ENCODE results near the gene CRKL.
"Not testable (repeated sequence)": the region's sequence is repeated elsewhere in the genome, so short reads cannot be mapped to it uniquely, and the experiment has no call there.

Gene CRKL

DNA sequence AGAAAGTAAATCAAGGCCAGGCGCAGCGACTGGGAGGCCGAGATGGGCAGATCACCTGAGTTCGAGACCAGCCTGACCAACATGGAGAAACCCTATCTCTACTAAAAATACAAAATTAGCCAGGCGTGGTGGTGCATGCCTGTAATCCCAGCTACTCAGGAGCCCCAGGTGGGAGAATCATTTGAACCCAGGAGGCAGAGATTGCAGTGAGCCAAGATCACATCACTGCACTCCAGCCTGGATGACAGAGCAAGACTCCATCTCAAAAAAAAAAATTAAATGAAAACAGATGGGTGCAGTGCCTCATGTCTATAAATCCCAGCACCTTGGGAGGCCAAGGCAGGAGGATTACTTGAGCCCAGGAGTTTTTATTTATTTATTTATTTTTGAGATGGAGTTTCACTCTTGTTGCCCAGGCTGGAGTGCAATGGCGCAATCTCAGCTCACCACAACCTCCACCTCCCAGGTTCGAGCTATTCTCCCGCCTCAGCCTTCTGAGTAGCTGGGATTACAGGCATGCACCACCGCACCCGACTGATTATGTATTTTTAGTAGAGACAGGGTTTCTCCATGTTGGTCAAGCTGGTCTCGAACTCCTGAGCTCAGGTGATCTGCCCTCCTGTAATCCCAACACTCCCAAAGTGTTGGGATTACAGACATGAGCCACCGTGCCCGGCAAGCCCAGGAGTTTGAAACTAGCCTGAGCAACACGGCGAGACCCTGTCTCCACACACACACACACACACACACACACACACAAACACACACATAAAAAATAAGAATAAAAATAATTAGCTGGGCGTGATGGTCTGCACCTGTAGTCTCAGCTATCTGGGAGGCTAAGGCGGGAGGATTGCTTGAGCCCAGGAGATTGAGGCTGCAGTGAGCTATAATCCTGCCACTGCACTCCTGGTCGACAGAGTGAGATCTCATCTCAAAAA is 15.8 kb upstream of the CRKL start:
- not testable (repeated sequence) for DNase-seq

- no peak for DNase-seq
These were observed 14.1 kb upstream of the CRKL start for GRCh38 chr22:20903093-20903492.

- no peak for DNase-seq
These were observed 12.9 kb upstream of the CRKL start for GRCh38 chr22:20904008-20904979.

DNA sequence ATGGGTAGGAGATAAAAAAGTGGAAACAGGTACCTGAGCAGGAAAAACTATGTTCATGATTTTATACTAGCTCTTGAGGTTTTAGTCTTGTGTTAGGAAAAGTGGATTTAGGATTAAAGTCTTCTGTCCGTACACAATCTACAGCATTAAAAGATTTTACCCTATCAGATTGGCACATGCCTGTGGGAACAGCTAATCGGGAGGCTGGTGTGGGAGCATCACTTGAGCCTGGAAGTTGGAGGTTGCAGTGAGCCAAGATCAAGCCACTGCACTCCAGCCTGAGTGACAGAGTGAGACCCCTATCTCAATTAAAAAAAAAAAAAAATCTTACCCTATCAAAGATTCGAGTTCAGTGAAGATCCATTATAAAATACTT is 12.2 kb upstream of the CRKL start:
- no peak for DNase-seq

- DNase-seq, result no peak
These were observed 11.5 kb upstream of the CRKL start for GRCh38 chr22:20905415-20906386.

DNA sequence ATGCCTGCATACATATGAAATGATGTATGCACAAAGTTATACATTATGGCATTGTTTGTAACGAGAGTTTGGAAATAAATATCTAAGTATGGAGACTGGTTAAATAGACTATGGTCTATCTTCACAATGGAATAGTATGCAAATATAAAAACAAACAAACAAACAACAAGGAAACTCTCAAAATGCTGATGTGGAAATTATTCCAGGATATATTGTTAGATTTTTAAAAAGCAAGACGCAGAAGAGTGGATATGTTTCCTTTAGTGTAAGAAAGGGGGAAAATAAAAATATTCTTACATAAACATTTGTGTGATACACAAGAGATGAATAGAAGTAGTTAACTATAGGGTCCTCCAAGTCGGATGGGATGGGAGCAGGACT is 10.8 kb upstream of the CRKL start:
- DNase-seq, result no peak

DNA sequence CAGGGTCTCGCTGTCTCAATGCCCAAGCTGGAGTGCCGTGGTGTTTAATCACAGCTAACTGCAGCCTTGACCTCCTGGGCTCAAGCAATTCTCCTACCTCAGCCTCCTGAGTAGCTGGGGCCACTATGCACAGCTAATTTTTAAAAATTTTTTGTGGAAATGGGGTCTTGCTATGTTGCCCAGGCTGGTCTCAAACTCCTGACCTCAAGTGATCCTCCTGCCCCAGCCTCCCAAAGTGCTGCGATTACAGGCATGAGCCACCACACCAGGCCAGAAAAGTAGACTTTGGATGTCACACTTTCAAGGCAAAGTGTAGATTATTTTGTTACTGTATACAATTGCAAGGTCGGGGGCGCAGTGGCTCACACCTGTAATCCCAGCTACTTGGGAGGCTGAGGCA is 8.5 kb upstream of the CRKL start:
- not testable (repeated sequence) for DNase-seq

DNA sequence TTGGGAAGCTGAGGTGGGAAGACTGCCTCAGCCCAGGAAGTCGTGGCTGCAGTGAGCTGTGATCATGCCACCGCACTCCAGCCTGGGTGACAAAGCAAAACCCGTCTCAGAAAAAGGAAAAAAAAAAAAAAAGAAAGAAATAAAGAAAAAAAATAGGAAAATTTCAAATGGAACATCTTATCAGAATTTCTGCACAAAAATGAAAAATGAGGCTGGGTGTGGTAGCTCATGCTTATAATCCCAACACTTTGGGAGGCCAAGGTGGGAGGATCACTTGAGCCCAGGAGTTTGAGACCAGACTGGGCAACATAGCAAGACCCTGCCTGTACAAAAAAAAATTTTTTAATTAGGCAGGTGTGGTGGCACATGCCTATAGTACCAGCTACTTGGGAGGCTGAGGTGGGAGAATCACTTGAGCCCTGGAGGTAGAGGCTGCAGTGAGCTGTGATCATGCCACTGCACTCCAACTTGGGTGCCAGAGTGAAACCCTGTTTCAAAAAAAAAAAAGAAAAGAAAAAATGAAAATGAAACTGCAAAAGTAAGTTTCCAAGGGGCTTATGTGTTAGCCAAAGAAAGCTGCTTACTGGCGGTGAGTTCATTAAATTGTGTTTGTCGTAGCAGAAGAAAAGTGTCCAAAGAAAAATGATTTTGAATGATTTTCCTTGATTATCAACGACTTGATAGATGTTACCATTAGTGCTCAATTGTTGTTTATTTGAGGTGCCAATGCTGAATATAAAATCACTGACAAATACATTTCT is 7.5 kb upstream of the CRKL start:
- no peak for DNase-seq

DNA sequence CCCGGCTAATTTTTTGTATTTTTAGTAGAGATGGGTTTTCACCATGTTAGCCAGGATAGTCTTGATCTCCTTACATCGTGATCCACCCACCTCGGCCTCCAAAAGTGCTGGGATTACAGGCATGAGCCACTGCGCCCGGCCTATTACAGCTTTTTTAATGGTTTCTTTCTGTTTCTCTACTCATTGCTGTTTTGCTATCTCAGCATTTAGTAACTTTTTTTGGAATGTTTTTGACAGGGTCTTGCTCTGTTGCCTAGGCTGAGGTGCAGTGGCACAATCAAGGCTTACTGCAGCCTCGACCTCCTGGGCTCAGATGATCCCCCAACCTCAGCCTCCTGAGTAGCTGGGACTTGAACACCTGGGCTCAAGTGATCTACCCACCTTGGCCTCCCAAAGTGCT is 4.7 kb upstream of the CRKL start:
- no peak for DNase-seq

DNA sequence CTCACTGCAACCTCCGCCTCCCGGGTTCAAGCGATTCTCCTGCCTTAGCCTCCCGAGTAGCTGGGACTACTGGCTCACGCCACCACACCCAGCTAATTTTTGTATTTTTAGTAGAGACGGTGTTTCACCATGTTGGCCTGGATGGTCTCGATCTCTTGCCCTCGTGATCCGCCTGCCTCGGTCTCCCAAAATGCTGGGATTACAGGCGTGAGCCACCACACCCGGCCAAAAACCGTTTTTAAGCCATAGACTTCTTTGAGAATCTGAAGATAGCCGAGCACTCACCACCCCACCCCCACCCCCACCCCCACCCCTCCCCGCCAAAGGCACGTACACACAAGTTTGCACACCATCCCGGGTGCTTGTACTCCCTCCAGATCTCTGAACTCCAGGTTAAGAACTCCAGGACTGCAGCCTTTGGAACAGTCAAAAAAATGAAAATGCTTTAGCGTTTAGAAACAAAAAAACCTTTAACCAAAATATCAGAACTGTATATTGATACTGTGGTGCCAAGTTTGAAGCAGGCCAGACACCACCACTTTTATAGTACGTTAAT is 1.5 kb downstream of the CRKL start:
- no peak for DNase-seq

DNA sequence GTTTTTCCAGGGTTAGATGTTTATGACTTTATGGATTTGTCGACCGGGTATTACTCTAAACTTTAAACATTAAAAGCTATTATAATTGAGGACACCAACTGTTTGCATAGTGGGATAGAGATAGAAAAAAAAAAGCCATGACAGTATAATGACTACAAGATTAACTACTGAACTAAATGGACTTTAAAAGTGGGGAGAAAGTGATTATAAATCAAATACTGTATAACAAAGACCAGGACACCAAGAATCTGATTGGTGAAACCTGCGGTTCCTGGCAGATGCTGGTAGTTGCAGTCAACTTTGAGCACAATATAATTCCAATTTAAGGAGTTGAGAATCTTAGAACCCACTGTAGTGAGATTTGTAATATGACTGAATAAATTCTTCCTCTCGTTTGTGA is 2.5 kb downstream of the CRKL start:
- no peak for DNase-seq

DNA sequence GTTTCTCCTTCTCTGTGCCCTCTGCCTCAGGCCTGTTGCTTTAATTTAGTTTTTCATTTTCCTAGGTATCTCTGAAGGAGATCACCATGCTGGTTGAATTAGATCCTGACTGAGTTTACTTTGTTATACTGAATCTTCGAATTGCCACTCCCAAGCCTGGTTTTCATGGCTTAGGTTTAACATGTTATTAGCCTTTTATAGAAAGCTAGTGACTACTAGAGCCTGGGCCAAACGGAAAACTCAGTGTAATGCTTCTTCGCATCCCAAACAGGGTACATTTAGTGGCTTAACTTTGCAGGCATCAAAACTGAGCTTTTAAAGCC is 3.6 kb downstream of the CRKL start:
- DNase-seq, result no peak

GRCh38 chr22:20922141-20922751 is 5.0 kb downstream of the CRKL start:
- DNase-seq, result no peak

- DNase-seq, result no peak
These were observed 9.0 kb downstream of the CRKL start for GRCh38 chr22:20926243-20926642.

DNA sequence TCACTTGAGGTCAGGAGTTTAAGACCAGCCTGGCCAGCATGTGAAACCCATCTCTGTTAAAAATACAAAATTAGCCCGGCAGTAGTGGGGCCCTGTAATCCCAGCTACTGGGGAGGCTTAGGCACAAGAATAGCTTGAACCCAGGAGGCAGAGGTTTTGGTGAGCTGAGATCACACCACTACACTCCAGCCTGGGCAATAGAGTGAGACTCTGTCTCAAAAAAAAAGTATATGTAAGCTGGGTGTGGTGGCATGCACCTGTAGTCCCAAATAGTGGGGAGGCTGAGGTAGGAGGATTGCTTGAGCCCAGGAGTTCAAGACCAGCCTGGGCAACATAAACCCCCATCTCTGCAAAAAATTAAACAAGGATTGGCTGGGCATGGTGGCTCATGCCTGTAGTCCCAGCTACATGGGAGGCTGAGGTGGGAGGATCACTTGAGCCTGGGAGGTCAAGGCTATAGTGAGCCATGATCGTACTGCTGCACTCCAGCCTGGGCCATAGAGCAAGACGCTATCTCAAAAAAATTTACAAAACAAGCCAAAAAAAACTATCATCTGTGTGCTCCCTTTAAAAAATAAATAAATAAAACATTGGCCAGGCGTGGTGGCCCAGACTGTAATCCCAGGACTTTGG is 10.8 kb downstream of the CRKL start:
- DNase-seq, result no peak

- no peak for DNase-seq
These were observed 11.4 kb downstream of the CRKL start for GRCh38 chr22:20928573-20928967.

GRCh38 chr22:20930004-20930403 is 12.8 kb downstream of the CRKL start:
- DNase-seq, result no peak

DNA sequence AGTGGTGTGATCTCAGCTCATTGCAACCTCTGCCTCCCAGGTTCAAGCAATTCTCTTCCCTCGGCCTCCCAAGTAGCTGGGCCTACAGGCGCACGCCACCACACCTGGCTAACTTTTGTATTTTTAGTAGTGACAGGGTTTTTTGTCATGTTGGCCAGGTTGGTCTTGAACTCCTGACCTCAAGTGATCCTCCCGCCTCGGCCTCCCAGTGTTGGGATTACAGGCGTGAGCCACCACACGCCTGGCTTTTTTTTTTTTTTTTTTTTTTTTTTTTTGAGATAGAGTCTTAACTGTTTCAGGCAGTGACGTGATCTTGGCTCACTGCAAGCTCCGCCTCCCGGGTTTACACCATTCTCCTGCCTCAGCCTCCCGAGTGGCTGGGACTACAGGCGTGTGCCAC is 13.2 kb downstream of the CRKL start:
- DNase-seq, result not testable (repeated sequence)

DNA sequence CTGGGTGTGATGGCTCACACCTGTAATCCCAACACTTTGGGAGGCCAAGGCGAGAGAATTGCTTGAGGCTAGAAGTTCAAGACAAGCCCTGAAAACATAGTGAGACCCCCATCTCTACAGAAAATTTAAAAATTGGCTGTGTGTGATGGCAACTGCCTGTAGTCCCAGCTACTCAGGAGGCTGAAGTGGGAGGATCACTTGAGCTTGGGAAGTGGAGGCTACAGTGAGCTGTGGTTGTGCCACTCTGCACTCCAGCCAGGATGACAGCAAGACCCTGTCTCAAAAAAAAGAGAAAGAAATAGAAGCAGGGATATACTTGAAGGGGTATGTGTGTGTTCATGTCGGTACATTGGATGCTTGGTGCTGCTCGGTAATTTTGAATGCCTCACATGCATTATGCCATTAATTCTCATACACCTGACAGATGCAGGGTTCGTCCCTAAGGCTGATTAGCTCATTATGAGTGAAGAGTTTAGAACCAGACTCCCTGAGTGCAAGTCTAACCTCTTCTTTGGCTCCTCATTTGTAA is 14.0 kb downstream of the CRKL start:
- no peak for DNase-seq

DNA sequence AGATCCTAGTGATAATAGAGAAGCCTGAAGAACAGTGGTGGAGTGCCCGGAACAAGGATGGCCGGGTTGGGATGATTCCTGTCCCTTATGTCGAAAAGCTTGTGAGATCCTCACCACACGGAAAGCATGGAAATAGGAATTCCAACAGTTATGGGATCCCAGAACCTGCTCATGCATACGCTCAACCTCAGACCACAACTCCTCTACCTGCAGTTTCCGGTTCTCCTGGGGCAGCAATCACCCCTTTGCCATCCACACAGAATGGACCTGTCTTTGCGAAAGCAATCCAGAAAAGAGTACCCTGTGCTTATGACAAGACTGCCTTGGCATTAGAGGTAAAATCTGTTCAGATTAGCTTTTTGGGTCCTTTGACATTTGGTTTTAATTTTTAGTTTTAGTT is 16.7 kb downstream of the CRKL start:
- DNase-seq, result no peak

Data from activated T-cell treated with anti-CD3 and anti-CD28 coated beads for 4 hours (primary cell).